ENCODE results near the gene CNOT6. TPM values are rescaled to one million over a fixed set of nuclear protein-coding genes. Genes with fewer than 3 reads are reported as not detected.
"Not testable (repeated sequence)": the region's sequence is repeated elsewhere in the genome, so short reads cannot be mapped to it uniquely, and the experiment has no call there.

Gene CNOT6
- total and polyA plus RNA-seq, 2 experiments from 2014 or later: 13.2 to 20.3 TPM

DNA sequence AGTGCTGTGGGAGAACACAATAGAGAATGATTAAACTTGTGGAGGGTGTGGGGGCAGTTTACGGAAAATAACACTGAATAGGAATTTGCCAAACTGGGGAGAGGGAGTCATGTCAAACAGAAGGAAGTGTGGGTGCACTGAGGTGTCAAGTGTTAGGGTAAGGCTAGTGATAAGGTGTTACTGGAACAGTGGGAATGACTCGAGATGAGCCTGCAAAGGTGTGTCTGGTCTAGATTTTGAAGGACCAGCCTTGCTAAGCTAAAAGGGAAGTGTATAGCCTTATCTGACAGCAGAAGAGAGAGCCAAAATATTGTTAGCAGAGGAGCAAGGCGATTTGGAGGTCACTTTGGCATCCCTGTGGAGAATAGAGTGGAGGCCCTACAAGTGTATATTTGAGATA lies 4.2 kb downstream of the CNOT6 start:
- no peaks in the 10 kb centered on the region for H3K36me3 ChIP-seq
- H3K9me3 ChIP-seq (ENCODE audit: low read depth): no peaks in the 10 kb centered on the region
- no peak overlapping the region for H3K4me3 ChIP-seq
- DNase-seq (ENCODE audit: low read depth in 1 of 2, low spot score in 1 of 2): no peak
- no peaks in the 10 kb centered on the region for H3K27me3 ChIP-seq
- no peak overlapping the region for H3K27ac ChIP-seq
- TF ChIP-seq, protein P1, sequence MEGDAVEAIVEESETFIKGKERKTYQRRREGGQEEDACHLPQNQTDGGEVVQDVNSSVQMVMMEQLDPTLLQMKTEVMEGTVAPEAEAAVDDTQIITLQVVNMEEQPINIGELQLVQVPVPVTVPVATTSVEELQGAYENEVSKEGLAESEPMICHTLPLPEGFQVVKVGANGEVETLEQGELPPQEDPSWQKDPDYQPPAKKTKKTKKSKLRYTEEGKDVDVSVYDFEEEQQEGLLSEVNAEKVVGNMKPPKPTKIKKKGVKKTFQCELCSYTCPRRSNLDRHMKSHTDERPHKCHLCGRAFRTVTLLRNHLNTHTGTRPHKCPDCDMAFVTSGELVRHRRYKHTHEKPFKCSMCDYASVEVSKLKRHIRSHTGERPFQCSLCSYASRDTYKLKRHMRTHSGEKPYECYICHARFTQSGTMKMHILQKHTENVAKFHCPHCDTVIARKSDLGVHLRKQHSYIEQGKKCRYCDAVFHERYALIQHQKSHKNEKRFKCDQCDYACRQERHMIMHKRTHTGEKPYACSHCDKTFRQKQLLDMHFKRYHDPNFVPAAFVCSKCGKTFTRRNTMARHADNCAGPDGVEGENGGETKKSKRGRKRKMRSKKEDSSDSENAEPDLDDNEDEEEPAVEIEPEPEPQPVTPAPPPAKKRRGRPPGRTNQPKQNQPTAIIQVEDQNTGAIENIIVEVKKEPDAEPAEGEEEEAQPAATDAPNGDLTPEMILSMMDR (IDR thresholded peaks at IDR 0.05; ENCODE audit: low read depth, low read length): no peak
- H3K4me1 ChIP-seq (ENCODE audit: low read depth): peaks cover 7% of the 10 kb centered on the region

DNA sequence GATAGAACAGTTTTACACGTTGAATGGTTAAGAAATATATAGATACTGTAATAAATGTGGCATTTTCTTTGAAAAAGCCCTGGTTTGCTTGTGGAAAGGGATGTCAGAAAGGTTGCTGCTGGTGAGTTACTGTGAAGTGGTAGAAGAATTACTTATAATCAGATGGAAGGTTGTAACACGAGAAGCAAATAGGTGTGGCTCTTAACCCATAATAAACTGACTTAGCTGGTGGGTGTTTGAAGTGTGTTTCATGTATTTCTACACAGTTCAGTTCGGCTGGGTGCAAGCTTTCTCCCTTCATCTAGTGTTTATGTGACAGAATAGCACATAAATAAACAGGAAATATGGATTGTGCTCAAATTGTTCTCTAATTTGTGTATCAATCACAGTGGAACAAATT lies 5.5 kb downstream of the CNOT6 start:
- no peaks in the 10 kb centered on the region for H3K27me3 ChIP-seq
- H3K36me3 ChIP-seq: no peaks in the 10 kb centered on the region
- TF ChIP-seq, protein P1 (IDR thresholded peaks at IDR 0.05; ENCODE audit: low read depth, low read length): no peak
- DNase-seq (ENCODE audit: low read depth in 1 of 2, low spot score in 1 of 2): no peak
- H3K4me1 ChIP-seq (ENCODE audit: low read depth): peaks cover 5% of the 10 kb centered on the region
- no peaks in the 10 kb centered on the region for H3K9me3 ChIP-seq (ENCODE audit: low read depth)
- no peak overlapping the region for H3K4me3 ChIP-seq
- no peak overlapping the region for H3K27ac ChIP-seq

DNA sequence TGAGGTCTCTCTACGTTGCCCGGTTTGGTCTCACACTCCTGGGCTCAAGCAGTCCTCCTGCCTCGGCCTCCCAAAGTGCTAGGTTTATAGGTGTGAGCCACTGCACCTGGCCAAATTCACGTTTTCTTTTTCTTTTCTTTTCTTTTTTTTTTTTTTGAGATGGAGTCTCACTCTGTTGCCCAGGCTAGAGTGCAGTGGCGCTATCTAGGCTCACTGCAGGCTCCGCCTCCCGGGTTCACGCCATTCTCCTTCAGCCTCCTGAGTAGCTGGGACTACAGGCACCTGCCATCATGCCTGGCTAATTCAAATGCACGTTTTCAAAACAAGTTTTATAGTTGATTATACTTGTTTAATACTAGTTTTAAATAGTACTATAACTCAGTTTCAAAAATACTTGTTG lies 6.1 kb downstream of the CNOT6 start:
- not testable (repeated sequence) for H3K27ac ChIP-seq; H3K27me3 ChIP-seq; H3K4me3 ChIP-seq; H3K4me1 ChIP-seq (ENCODE audit: low read depth); H3K36me3 ChIP-seq; DNase-seq (ENCODE audit: low read depth in 1 of 2, low spot score in 1 of 2); H3K9me3 ChIP-seq (ENCODE audit: low read depth)

DNA sequence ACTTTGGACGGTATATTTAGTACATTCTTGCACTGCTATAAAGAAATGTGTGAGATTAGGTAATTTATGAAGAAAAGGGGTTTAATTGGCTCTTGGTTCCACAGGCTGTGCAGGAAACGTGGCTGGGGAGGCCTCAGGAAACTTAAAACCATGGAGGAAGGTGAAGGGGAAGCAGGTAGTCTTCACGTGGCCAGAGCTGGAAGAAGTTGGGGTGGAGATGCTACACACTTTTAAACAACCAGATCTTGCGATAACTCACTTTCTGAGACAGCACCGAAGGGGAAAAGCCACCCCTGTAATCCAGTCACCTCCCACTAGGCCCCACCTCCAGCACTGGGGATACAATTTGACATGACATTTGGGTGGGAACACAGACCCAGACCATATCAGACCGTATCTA lies 13.5 kb downstream of the CNOT6 start:
- no peaks in the 10 kb centered on the region for H3K27me3 ChIP-seq
- no peaks in the 10 kb centered on the region for H3K9me3 ChIP-seq (ENCODE audit: low read depth)
- H3K27ac ChIP-seq: no peak overlapping the region
- TF ChIP-seq, protein P1 (IDR thresholded peaks at IDR 0.05; ENCODE audit: low read depth, low read length): no peak
- no peaks in the 10 kb centered on the region for H3K4me1 ChIP-seq (ENCODE audit: low read depth)
- no peak for DNase-seq (ENCODE audit: low read depth in 1 of 2, low spot score in 1 of 2)
- no peaks in the 10 kb centered on the region for H3K36me3 ChIP-seq
- H3K4me3 ChIP-seq: no peak overlapping the region

DNA sequence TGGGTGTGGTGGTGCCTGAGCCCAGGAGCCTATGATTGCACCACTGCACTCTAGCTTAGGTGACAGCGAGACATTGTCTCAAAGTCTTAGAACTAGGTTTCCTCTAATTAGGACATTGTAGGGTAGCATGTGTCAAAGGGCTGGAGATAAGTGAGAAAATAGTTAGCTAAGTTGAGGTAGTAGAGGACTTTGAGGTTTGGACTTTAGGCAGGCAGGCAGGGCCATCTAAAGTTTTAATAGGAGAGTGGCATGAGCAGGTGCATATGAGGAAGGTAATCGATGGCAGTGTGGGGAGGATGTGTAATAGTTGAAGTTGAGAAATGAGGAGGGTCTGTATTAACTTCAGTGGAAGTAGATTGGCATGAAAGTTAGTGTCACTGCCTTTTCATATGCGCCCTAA lies 21.1 kb downstream of the CNOT6 start:
- Histone ChIP-seq H3K4me1 (ENCODE audit: low read depth) (no peaks in the 10 kb centered on the region), H3K27me3 (no peaks in the 10 kb centered on the region), H3K9me3 (ENCODE audit: low read depth) (no peaks in the 10 kb centered on the region), H3K4me3 (no peak overlapping the region), H3K27ac (no peak overlapping the region), H3K36me3 (no peaks in the 10 kb centered on the region)
- TF ChIP-seq, protein P1 (IDR thresholded peaks at IDR 0.05; ENCODE audit: low read depth, low read length): no peak
- DNase-seq (ENCODE audit: low read depth in 1 of 2, low spot score in 1 of 2): no peak

DNA sequence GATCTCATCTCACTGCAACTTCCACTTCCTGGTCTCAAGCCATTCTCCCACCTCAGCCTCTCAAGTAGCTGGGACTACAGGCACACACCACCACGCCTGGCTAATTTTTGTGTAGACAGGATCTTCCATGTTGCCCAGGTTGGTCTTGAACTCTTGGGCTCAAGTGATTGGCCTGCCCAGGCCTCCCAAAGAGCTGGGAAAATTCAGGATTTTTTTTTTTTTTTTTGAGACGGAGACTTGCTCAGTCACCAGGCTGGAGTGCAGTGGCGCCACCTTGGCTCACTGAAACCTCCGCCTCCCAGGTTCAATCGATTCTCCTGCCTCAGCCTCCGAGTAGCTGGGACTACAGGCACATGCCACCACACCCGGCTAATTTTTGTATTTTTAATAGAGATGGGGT lies 21.8 kb downstream of the CNOT6 start:
- H3K27me3 ChIP-seq; H3K9me3 ChIP-seq (ENCODE audit: low read depth); H3K4me3 ChIP-seq; DNase-seq (ENCODE audit: low read depth in 1 of 2, low spot score in 1 of 2); H3K36me3 ChIP-seq; H3K4me1 ChIP-seq (ENCODE audit: low read depth); H3K27ac ChIP-seq: not testable (repeated sequence)

DNA sequence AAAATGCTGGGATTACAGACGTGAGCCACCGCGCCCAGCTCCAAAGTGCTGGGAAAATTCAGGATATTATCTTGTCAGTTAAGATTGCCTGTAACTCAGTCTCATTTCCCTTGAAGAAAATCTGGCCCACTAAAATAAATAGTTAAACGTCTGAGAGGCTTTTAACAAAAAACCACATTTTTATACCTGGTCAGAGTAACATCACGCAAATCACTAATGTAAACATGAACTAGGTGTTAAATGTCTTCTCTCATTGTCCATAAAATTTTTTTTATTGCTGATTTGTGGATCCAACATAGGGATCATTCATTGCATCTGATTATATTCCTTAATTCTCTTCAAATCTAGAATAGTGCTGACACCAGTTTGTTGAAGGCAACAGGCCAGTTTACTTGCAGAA lies 22.3 kb downstream of the CNOT6 start:
- no peaks in the 10 kb centered on the region for H3K36me3 ChIP-seq
- no peak for DNase-seq (ENCODE audit: low read depth in 1 of 2, low spot score in 1 of 2)
- no peaks in the 10 kb centered on the region for H3K4me1 ChIP-seq (ENCODE audit: low read depth)
- no peak overlapping the region for H3K4me3 ChIP-seq
- TF ChIP-seq, protein P1 (IDR thresholded peaks at IDR 0.05; ENCODE audit: low read depth, low read length): no peak
- no peak overlapping the region for H3K27ac ChIP-seq
- H3K9me3 ChIP-seq (ENCODE audit: low read depth): no peaks in the 10 kb centered on the region
- no peaks in the 10 kb centered on the region for H3K27me3 ChIP-seq
